ENCODE results near the gene LMTK2.

The LMTK2 gene

GRCh38 chr7:98167653-98168052, 61.0 kb downstream of the LMTK2 start:
- no peak for DNase-seq (ENCODE audit: low read depth)
- TF ChIP-seq, protein P1, sequence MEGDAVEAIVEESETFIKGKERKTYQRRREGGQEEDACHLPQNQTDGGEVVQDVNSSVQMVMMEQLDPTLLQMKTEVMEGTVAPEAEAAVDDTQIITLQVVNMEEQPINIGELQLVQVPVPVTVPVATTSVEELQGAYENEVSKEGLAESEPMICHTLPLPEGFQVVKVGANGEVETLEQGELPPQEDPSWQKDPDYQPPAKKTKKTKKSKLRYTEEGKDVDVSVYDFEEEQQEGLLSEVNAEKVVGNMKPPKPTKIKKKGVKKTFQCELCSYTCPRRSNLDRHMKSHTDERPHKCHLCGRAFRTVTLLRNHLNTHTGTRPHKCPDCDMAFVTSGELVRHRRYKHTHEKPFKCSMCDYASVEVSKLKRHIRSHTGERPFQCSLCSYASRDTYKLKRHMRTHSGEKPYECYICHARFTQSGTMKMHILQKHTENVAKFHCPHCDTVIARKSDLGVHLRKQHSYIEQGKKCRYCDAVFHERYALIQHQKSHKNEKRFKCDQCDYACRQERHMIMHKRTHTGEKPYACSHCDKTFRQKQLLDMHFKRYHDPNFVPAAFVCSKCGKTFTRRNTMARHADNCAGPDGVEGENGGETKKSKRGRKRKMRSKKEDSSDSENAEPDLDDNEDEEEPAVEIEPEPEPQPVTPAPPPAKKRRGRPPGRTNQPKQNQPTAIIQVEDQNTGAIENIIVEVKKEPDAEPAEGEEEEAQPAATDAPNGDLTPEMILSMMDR (conservative IDR thresholded peaks at IDR 0.05; ENCODE audit: low read length) = no peak
- no peak overlapping the region for H3K4me3 ChIP-seq (ENCODE audit: low read length)

DNA sequence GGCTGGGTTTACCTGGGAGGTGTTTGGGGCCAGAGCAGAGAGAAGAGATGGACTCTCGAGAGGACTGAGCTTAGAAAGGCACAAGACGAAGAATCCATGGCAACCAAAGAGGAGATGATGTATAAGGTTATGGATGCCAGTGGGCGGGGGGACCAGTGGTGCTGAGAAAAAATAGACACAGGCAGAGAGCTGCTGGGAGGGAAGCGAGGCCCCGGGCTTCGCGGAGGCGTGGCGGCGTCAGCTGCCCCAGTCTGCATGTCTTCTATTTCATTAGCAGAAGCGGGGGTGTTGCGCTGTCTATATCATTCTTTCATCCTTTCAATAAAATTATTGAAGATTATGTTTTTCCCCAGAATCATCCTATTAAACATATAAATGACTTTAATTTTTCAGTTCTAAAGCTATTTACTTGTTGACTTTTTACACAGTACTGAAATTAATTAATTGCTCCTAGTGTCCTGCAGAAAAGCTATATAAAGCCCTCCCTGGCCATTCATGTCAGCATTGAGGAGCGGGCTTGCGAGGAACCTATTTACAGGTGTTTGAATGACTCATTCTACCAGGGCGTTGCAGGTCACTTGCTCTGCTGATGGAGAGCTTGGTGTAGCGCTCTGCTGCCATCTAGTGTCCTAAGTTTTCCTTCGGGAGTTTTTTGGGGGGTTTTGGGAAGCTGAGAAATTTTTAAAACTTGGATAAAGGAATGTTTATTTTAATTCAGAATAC, 61.7 kb downstream of the LMTK2 start:
- TF ChIP-seq, protein P1 (conservative IDR thresholded peaks at IDR 0.05; ENCODE audit: low read length) = peak; percentile 93
- H3K4me3 ChIP-seq (ENCODE audit: low read length) = no peak overlapping the region
- peak; percentile 58 for DNase-seq (ENCODE audit: low read depth)

GRCh38 chr7:98168904-98169621, 62.4 kb downstream of the LMTK2 start:
- TF ChIP-seq, protein P1 (conservative IDR thresholded peaks at IDR 0.05; ENCODE audit: low read length) = no peak
- H3K4me3 ChIP-seq (ENCODE audit: low read length) = no peak overlapping the region
- DNase-seq (ENCODE audit: low read depth) = no peak

DNA sequence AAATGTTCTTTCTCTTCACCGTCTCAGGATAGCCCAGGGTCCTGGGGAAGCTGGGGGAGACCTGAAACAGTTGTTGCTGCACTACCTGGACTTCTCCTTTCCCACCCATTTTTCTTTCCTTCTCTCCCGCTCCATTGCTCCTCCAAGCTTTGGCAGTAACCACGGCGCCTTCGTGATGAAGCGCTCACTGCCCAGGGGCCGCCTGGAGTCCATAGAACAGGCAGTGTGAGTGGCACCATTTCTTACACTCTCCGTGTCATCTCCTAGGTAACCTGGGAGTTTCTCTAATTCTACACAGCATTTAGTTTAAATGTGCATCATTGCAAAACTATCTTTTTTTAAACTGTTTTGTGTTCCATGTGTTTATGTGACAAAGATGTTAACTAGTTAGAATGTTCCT, 64.3 kb downstream of the LMTK2 start:
- DNase-seq (ENCODE audit: low read depth) = no peak
- no peak overlapping the region for H3K4me3 ChIP-seq (ENCODE audit: low read length)
- TF ChIP-seq, protein P1 (conservative IDR thresholded peaks at IDR 0.05; ENCODE audit: low read length) = no peak

DNA sequence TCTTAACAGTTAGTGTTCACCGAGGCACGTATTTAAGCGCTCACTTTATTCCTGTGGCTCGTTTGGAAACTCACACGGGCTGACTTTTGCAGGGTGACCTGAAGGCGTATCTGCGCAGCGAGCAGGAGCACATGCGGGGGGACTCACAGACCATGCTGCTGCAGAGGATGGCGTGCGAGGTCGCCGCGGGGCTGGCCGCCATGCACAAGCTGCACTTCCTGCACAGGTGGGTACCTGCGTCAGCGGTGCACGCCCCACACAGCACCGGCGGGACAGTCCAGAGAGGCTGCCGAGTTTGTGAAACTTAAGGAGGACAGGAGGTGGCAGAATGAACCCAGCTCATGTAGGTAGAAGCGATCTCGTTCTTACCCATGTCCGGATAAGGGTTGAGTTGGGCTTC, 64.8 kb downstream of the LMTK2 start:
- H3K4me3 ChIP-seq (ENCODE audit: low read length) = no peak overlapping the region
- no peak for DNase-seq (ENCODE audit: low read depth)
- TF ChIP-seq, protein P1 (conservative IDR thresholded peaks at IDR 0.05; ENCODE audit: low read length) = no peak

- DNase-seq (ENCODE audit: low read depth) = no peak
Observed at GRCh38 chr7:98174334-98175259, 67.9 kb downstream of the LMTK2 start.

More at GRCh38 chr7:98174334-98175259, 67.9 kb downstream of the LMTK2 start:
- no peak overlapping the region for H3K4me3 ChIP-seq (ENCODE audit: low read length)
- TF ChIP-seq, protein P1 (conservative IDR thresholded peaks at IDR 0.05; ENCODE audit: low read length) = no peak
